OCI-LY1 (cell line): ENCODE results near the gene NT5C2.

Experiments used
- H2AFZ ChIP-seq: fragments of 200-600 bp; sonication (generic), shearing (Covaris generic); 2 replicates; pipeline ENCODE4 v1.6.0; 2014; ENCODE audit warnings: antibody characterized with exemption, mild to moderate bottlenecking, low read length
- H3F3A ChIP-seq: fragments of 200-600 bp; sonication (generic), shearing (Covaris generic); 2 replicates; pipeline ENCODE4 v1.6.0; 2014; ENCODE audit warnings: mild to moderate bottlenecking, antibody characterized with exemption, low read length, moderate library complexity; ENCODE audit not compliant: insufficient read depth
- H3K27ac ChIP-seq: fragments of 200-600 bp; sonication (generic); 2 replicates; pipeline ENCODE4 v1.5.1; 2014; ENCODE audit warnings: low read length, mixed run types, mild to moderate bottlenecking, low read depth; ENCODE audit not compliant: poor library complexity, severe bottlenecking
- H3K27me3 ChIP-seq: fragments of 200-600 bp; sonication (generic); 2 replicates; pipeline ENCODE4 v1.6.0; 2014; ENCODE audit warnings: antibody characterized with exemption, mild to moderate bottlenecking, low read length, moderate library complexity; ENCODE audit not compliant: insufficient read depth
- H3K36me3 ChIP-seq: fragments of 200-600 bp; sonication (generic); 2 replicates; pipeline ENCODE4 v1.6.1; 2014; ENCODE audit warnings: mild to moderate bottlenecking, antibody characterized with exemption, low read length, moderate library complexity, mixed read lengths; ENCODE audit not compliant: insufficient read depth
- H3K4me1 ChIP-seq: fragments of 200-600 bp; sonication (generic); 2 replicates; pipeline ENCODE4 v1.5.1; 2014; ENCODE audit warnings: mild to moderate bottlenecking, low read length, moderate library complexity; ENCODE audit not compliant: insufficient read depth, severe bottlenecking
- H3K4me2 ChIP-seq: fragments of 200-600 bp; sonication (generic), shearing (Covaris generic); 2 replicates; pipeline ENCODE4 v1.6.1; 2014; ENCODE audit warnings: low read length
- H3K4me3 ChIP-seq: fragments of 200-600 bp; sonication (generic); 2 replicates; pipeline ENCODE4 v1.5.1; 2014; ENCODE audit warnings: low read length, low read depth, mild to moderate bottlenecking, mixed read lengths; ENCODE audit not compliant: poor library complexity, severe bottlenecking
- H3K79me2 ChIP-seq: fragments of 200-600 bp; shearing (Covaris generic); 2 replicates; pipeline ENCODE4 v1.6.1; 2016; ENCODE audit warnings: mixed run types, low read length, mixed read lengths; ENCODE audit not compliant: insufficient read depth
- H3K9ac ChIP-seq: fragments of 200-600 bp; sonication (generic), shearing (Covaris generic); 2 replicates; pipeline ENCODE4 v1.6.1; 2014; ENCODE audit warnings: mild to moderate bottlenecking, low read length, mixed read lengths
- H3K9me2 ChIP-seq: fragments of 200-600 bp; sonication (generic), shearing (Covaris generic); 2 replicates; pipeline ENCODE4 v1.6.1; 2014; ENCODE audit warnings: low read depth, mild to moderate bottlenecking, low read length, mixed read lengths
- H3K9me3 ChIP-seq: fragments of 200-600 bp; shearing (Covaris generic); 2 replicates; pipeline ENCODE4 v1.6.1; 2014; ENCODE audit warnings: low read length, mixed read lengths
- H4K20me1 ChIP-seq: fragments of 200-600 bp; sonication (generic), shearing (Covaris generic); 2 replicates; pipeline ENCODE4 v1.6.0; 2016; ENCODE audit warnings: mild to moderate bottlenecking, low read length; ENCODE audit not compliant: insufficient read depth
- CTCF ChIP-seq: fragments of 200-600 bp; sonication (generic), shearing (Covaris generic); IDR thresholded peaks from 2 replicates; pipeline ENCODE4 v1.5.1; 2017; ENCODE audit warnings: mild to moderate bottlenecking, antibody characterized with exemption, low read length, moderate library complexity, mixed read lengths
- EZH2 ChIP-seq: fragments of 200-600 bp; sonication (generic), shearing (Covaris generic); IDR thresholded peaks from 2 replicates; pipeline ENCODE4 v1.8.0; 2017; ENCODE audit warnings: borderline replicate concordance, mixed run types, mild to moderate bottlenecking, antibody characterized with exemption, low read length, moderate library complexity, mixed read lengths

NT5C2 gene

GRCh38 chr10:103117247-103117646, 75.8 kb downstream of the NT5C2 start:
- no peaks in the 10 kb centered on the region for H4K20me1 ChIP-seq
- no peak overlapping the region for H3K4me2 ChIP-seq
- H3K27ac ChIP-seq: no peak overlapping the region
- no peaks in the 10 kb centered on the region for H3K79me2 ChIP-seq
- no peaks in the 10 kb centered on the region for H3F3A ChIP-seq
- H3K4me3 ChIP-seq: no peak overlapping the region
- H3K9ac ChIP-seq: no peak overlapping the region
- H3K36me3 ChIP-seq: no peaks in the 10 kb centered on the region
- TF ChIP-seq EZH2: no peak
- H3K9me3 ChIP-seq: no peaks in the 10 kb centered on the region
- no peaks in the 10 kb centered on the region for H3K4me1 ChIP-seq
- H2AFZ ChIP-seq: no peak overlapping the region
- no peaks in the 10 kb centered on the region for H3K9me2 ChIP-seq
- H3K27me3 ChIP-seq: no peaks in the 10 kb centered on the region

GRCh38 chr10:103114876-103115275, 78.2 kb downstream of the NT5C2 start:
- Histone ChIP-seq H3K4me2 (no peak overlapping the region), H3F3A (no peaks in the 10 kb centered on the region), H3K9ac (no peak overlapping the region), H3K36me3 (peaks cover 8% of the 10 kb centered on the region; the same call in 1 of the 2 replicates), H3K79me2 (no peaks in the 10 kb centered on the region), H3K4me3 (no peak overlapping the region), H3K27ac (no peak overlapping the region), H3K27me3 (no peaks in the 10 kb centered on the region), H4K20me1 (no peaks in the 10 kb centered on the region), H3K9me3 (no peaks in the 10 kb centered on the region), H2AFZ (no peak overlapping the region), H3K4me1 (no peaks in the 10 kb centered on the region), H3K9me2 (no peaks in the 10 kb centered on the region)
- TF ChIP-seq CTCF (no peak), EZH2 (no peak)

GRCh38 chr10:103111918-103112877, 80.9 kb downstream of the NT5C2 start:
- H3K27ac ChIP-seq: no peak overlapping the region
- no peaks in the 10 kb centered on the region for H3F3A ChIP-seq
- no peaks in the 10 kb centered on the region for H3K4me1 ChIP-seq
- H2AFZ ChIP-seq: no peak overlapping the region
- no peak overlapping the region for H3K4me2 ChIP-seq
- no peak for TF ChIP-seq CTCF
- TF ChIP-seq EZH2: no peak
- peaks cover 8% of the 10 kb centered on the region; the same call in 1 of the 2 replicates for H3K36me3 ChIP-seq
- H3K9ac ChIP-seq: no peak overlapping the region
- H3K79me2 ChIP-seq: no peaks in the 10 kb centered on the region
- H3K4me3 ChIP-seq: no peak overlapping the region
- no peaks in the 10 kb centered on the region for H3K9me3 ChIP-seq
- no peaks in the 10 kb centered on the region for H4K20me1 ChIP-seq
- no peaks in the 10 kb centered on the region for H3K9me2 ChIP-seq
- H3K27me3 ChIP-seq: no peaks in the 10 kb centered on the region
